CD4-positive, CD25-positive, alpha-beta regulatory T cell (primary cell): ENCODE data around the gene BTD. TPM values are rescaled to one million over a fixed set of nuclear protein-coding genes. Genes with fewer than 3 reads are reported as not detected.

Experiments used
- ATAC-seq, 2 donors: fragments of 150-1000 bp; cut with Tn5 transposase; one replicate each; pipeline ENCODE4 v1.10.0; 2021; ENCODE audit warnings: low read depth in 2 of 2, moderate number of reproducible peaks in 2 of 2, moderate library complexity in 1 of 2
- DNase-seq, 3 donors: peaks; one replicate each; pipeline versions ENCODE4 v3.0.0 to v3.0.0-alpha.2; 2012 to 2022; ENCODE audit warnings: mixed read lengths in 1 of 3
- H3K27ac ChIP-seq: one replicate; pipeline ENCODE4 v1.7.0; 2013; ENCODE audit warnings: mild to moderate bottlenecking, low read length; ENCODE audit not compliant: insufficient read depth, poor library complexity, severe bottlenecking
- H3K27me3 ChIP-seq: one replicate; pipeline ENCODE4 v1.7.0; 2013; ENCODE audit warnings: low read length; ENCODE audit not compliant: control insufficient read depth, insufficient read depth
- H3K36me3 ChIP-seq: one replicate; pipeline ENCODE4 v1.7.0; 2013; ENCODE audit warnings: mild to moderate bottlenecking, low read length, moderate library complexity; ENCODE audit not compliant: control insufficient read depth, insufficient read depth
- H3K4me1 ChIP-seq: 2 replicates; pipeline ENCODE4 v1.7.0; 2013; ENCODE audit warnings: mild to moderate bottlenecking, low read length; ENCODE audit not compliant: insufficient read depth, control insufficient read depth, poor library complexity, severe bottlenecking
- H3K4me3 ChIP-seq: one replicate; pipeline ENCODE4 v1.7.0; 2013; ENCODE audit warnings: low read depth, mild to moderate bottlenecking, low read length, moderate library complexity
- H3K9me3 ChIP-seq, 2 experiments: 1 replicate in 1 of 2; 2 replicates in 1 of 2; pipeline ENCODE4 v1.7.0; 2013; ENCODE audit warnings: low read length in 2 of 2, mild to moderate bottlenecking in 1 of 2, moderate library complexity in 1 of 2; ENCODE audit not compliant: control insufficient read depth in 2 of 2
- H3K27ac Mint-ChIP-seq, 3 donors: one replicate each; pipeline ENCODE4 v1.8.0; 2020 to 2022; ENCODE audit warnings: mild to moderate bottlenecking in 3 of 3, mixed read lengths in 3 of 3, moderate library complexity in 2 of 3
- H3K27me3 Mint-ChIP-seq: one replicate; pipeline ENCODE4 v1.8.0; 2022; ENCODE audit warnings: mild to moderate bottlenecking, mixed read lengths
- H3K36me3 Mint-ChIP-seq: one replicate; pipeline ENCODE4 v1.8.0; 2020; ENCODE audit warnings: mixed read lengths
- H3K4me1 Mint-ChIP-seq, 4 donors: one replicate each; pipeline ENCODE4 v1.8.0; 2020 to 2022; ENCODE audit warnings: mixed read lengths in 4 of 4, mild to moderate bottlenecking in 1 of 4
- H3K4me3 Mint-ChIP-seq, 4 donors: one replicate each; pipeline ENCODE4 v1.8.0; 2020 to 2022; ENCODE audit warnings: mild to moderate bottlenecking in 4 of 4, mixed read lengths in 4 of 4, moderate library complexity in 3 of 4
- H3K9me3 Mint-ChIP-seq, 7 donors: one replicate each; pipeline ENCODE4 v1.8.0; 2020 to 2022; ENCODE audit warnings: mixed read lengths in 7 of 7, mild to moderate bottlenecking in 3 of 7, moderate library complexity in 2 of 7
- polyA plus RNA-seq, 4 donors: library from polyadenylated mRNA; unstranded; fragments of 300-500 nt; fragmentation: Illumina TruSeq; gene quantifications; one replicate each; pipeline ENCODE4 v1.2.3, GENCODE V29; 2021
- total RNA-seq: library from RNA; stranded (reverse); gene quantifications from one replicate; pipeline ENCODE4 v1.2.3, GENCODE V29; 2022

Gene BTD
- total RNA-seq (22.7 TPM), polyA plus RNA-seq (10 to 100 TPM; 27.6 to 35.8 (median 33.4) TPM)

- peak within 1 kb of the TSS; percentile 97 to 99 (median 99) for H3K27ac Mint-ChIP-seq
- peak; percentile 91 to 92 for ATAC-seq
- peak within 1 kb of the TSS; percentile 97 to 99 (median 98) for H3K4me3 Mint-ChIP-seq
- H3K27me3 Mint-ChIP-seq: peaks cover 4% of the 10 kb centered on the region
- H3K27me3 ChIP-seq: no peaks in the 10 kb centered on the region
- peaks cover 40% of the 10 kb centered on the region for H3K36me3 Mint-ChIP-seq
- H3K4me3 ChIP-seq: peak within 1 kb of the TSS; percentile 94
- peaks cover 23 to 71% (median 53%) of the 10 kb centered on the region in 4 donors for H3K4me1 Mint-ChIP-seq
- H3K9me3 Mint-ChIP-seq: no peaks in the 10 kb centered on the region
- H3K4me1 ChIP-seq: peaks cover 31% of the 10 kb centered on the region
- H3K27ac ChIP-seq: peak within 1 kb of the TSS; percentile 95
- H3K9me3 ChIP-seq: no peaks in the 10 kb centered on the region
- H3K36me3 ChIP-seq: peaks cover 27% of the 10 kb centered on the region
- peak; percentile 98 to 99 (median 99) for DNase-seq
Observed at GRCh38 chr3:15601399-15602145, at the start of gene BTD, which contains the start of gene HACL1. BTD (plus strand) TSS chr3:15601745; CDS start chr3:15635440, 33,695 bp downstream. HACL1 (minus strand) TSS chr3:15601569; CDS start chr3:15601463, 106 bp downstream.

GRCh38 chr3:15551902-15552301, 49.6 kb upstream of the BTD start:
- DNase-seq (no peak), ATAC-seq (no peak)
- no peaks in the 10 kb centered on the region for H3K27me3 Mint-ChIP-seq
- H3K36me3 ChIP-seq: no peaks in the 10 kb centered on the region
- H3K4me1 Mint-ChIP-seq: peaks cover 10 to 28% (median 18%) of the 10 kb centered on the region in 4 donors
- no peaks in the 10 kb centered on the region for H3K27me3 ChIP-seq
- H3K4me3 ChIP-seq: no peak overlapping the region
- no peak overlapping the region for H3K4me3 Mint-ChIP-seq
- peak overlapping the region in 1 of 3 donors; percentile 69 for H3K27ac Mint-ChIP-seq
- peaks cover 5% of the 10 kb centered on the region for H3K4me1 ChIP-seq
- no peaks in the 10 kb centered on the region for H3K9me3 ChIP-seq
- peaks cover 39% of the 10 kb centered on the region for H3K36me3 Mint-ChIP-seq
- H3K27ac ChIP-seq: no peak overlapping the region
- peaks cover 0 to 6% (median 1%) of the 10 kb centered on the region in 7 donors for H3K9me3 Mint-ChIP-seq

GRCh38 chr3:15553749-15554148, 47.8 kb upstream of the BTD start:
- DNase-seq (no peak), ATAC-seq (no peak)
- H3K4me3 ChIP-seq: no peak overlapping the region
- no peak overlapping the region for H3K27ac Mint-ChIP-seq
- no peaks in the 10 kb centered on the region for H3K27me3 ChIP-seq
- no peaks in the 10 kb centered on the region for H3K27me3 Mint-ChIP-seq
- no peaks in the 10 kb centered on the region for H3K36me3 ChIP-seq
- peaks cover 19 to 37% (median 27%) of the 10 kb centered on the region in 4 donors for H3K4me1 Mint-ChIP-seq
- H3K27ac ChIP-seq: no peak overlapping the region
- H3K4me3 Mint-ChIP-seq: peak overlapping the region in 1 of 4 donors; percentile 8
- no peaks in the 10 kb centered on the region for H3K9me3 Mint-ChIP-seq
- peaks cover 31% of the 10 kb centered on the region for H3K36me3 Mint-ChIP-seq
- no peaks in the 10 kb centered on the region for H3K9me3 ChIP-seq
- peaks cover 15% of the 10 kb centered on the region for H3K4me1 ChIP-seq

- Mint-ChIP-seq H3K27me3 (no peaks in the 10 kb centered on the region), H3K9me3 (no peaks in the 10 kb centered on the region), H3K4me1 (peaks cover 22 to 35% (median 27%) of the 10 kb centered on the region in 4 donors), H3K36me3 (peaks cover 31% of the 10 kb centered on the region), H3K27ac (peak overlapping the region; percentile 27 to 78 (median 69)), H3K4me3 (peak overlapping the region in 2 of 4 donors; percentile 10 to 35)
- ATAC-seq (peak; percentile 51 to 70), DNase-seq (peak in 1 of 3 donors; percentile 81)
- Histone ChIP-seq H3K4me1 (peaks cover 15% of the 10 kb centered on the region), H3K27ac (peak overlapping the region; percentile 55), H3K9me3 (no peaks in the 10 kb centered on the region), H3K4me3 (peak overlapping the region; percentile 29), H3K36me3 (peaks cover 15% of the 10 kb centered on the region), H3K27me3 (no peaks in the 10 kb centered on the region)
Observed at GRCh38 chr3:15556512-15556911, 45.0 kb upstream of the BTD start.

GRCh38 chr3:15557511-15557946, 44.0 kb upstream of the BTD start:
- Mint-ChIP-seq H3K9me3 (no peaks in the 10 kb centered on the region), H3K36me3 (peaks cover 33% of the 10 kb centered on the region), H3K4me3 (peak overlapping the region in 1 of 4 donors; percentile 2), H3K27me3 (no peaks in the 10 kb centered on the region), H3K27ac (peak overlapping the region in 2 of 3 donors; percentile 48 to 69), H3K4me1 (peaks cover 22 to 35% (median 26%) of the 10 kb centered on the region in 4 donors)
- Histone ChIP-seq H3K4me1 (peaks cover 15% of the 10 kb centered on the region), H3K27ac (no peak overlapping the region), H3K36me3 (peaks cover 26% of the 10 kb centered on the region), H3K27me3 (no peaks in the 10 kb centered on the region), H3K9me3 (no peaks in the 10 kb centered on the region), H3K4me3 (no peak overlapping the region)
- DNase-seq: peak; percentile 48 to 93 (median 66)
- ATAC-seq: peak; percentile 80 to 86

GRCh38 chr3:15558581-15558980, 43.0 kb upstream of the BTD start:
- ATAC-seq (no peak), DNase-seq (no peak)

GRCh38 chr3:15562560-15562959, 39.0 kb upstream of the BTD start:
- Histone ChIP-seq H3K9me3 (no peaks in the 10 kb centered on the region), H3K27me3 (no peaks in the 10 kb centered on the region), H3K27ac (no peak overlapping the region), H3K4me1 (peaks cover 3% of the 10 kb centered on the region), H3K36me3 (peaks cover 71% of the 10 kb centered on the region), H3K4me3 (no peak overlapping the region)
- Mint-ChIP-seq H3K4me1 (peaks cover 3 to 8% (median 5%) of the 10 kb centered on the region in 4 donors), H3K9me3 (no peaks in the 10 kb centered on the region), H3K27ac (peak overlapping the region in 1 of 3 donors; percentile 17), H3K36me3 (peaks cover 45% of the 10 kb centered on the region), H3K4me3 (no peak overlapping the region), H3K27me3 (no peaks in the 10 kb centered on the region)
- DNase-seq (no peak), ATAC-seq (no peak)

More at GRCh38 chr3:15558581-15558980, 43.0 kb upstream of the BTD start:
- no peaks in the 10 kb centered on the region for H3K27me3 Mint-ChIP-seq
- Histone ChIP-seq H3K27ac (no peak overlapping the region), H3K9me3 (no peaks in the 10 kb centered on the region), H3K36me3 (peaks cover 36% of the 10 kb centered on the region), H3K27me3 (no peaks in the 10 kb centered on the region), H3K4me1 (peaks cover 15% of the 10 kb centered on the region), H3K4me3 (no peak overlapping the region)
- no peak overlapping the region for H3K4me3 Mint-ChIP-seq
- H3K4me1 Mint-ChIP-seq: peaks cover 19 to 32% (median 25%) of the 10 kb centered on the region in 4 donors
- peaks cover 36% of the 10 kb centered on the region for H3K36me3 Mint-ChIP-seq
- no peaks in the 10 kb centered on the region for H3K9me3 Mint-ChIP-seq
- no peak overlapping the region for H3K27ac Mint-ChIP-seq
